Measurements from ENCODE around the gene VPS41. TPM values are rescaled to one million over a fixed set of nuclear protein-coding genes. Genes with fewer than 3 reads are reported as not detected.

The VPS41 gene
- polyA plus RNA-seq, 1 donor from 2014 or later: 45.4 TPM

DNA sequence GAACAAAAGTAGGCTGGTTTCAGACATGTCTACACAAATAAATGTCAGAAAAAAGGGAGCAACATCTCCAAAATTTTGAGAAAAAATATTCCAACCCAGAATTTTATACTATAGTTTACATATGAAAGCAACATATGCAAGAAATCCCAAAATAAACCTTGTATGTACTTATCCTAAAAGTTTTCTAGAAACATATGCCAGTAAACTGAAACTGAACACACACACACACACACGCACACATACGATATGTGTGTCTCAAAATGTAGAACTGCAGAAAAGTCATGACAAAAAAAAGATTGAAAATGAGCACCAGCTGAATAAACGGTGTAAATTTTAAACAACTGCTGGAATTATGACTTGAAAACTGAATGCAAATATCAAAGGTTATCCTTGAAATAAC lies 81.0 kb downstream of the VPS41 start:
- Mint-ChIP-seq H3K27me3 (no peaks in the 10 kb centered on the region), H3K27ac (no peak overlapping the region), H3K4me3 (no peak overlapping the region), H3K9me3 (no peaks in the 10 kb centered on the region), H3K36me3 (peaks cover 2% of the 10 kb centered on the region), H3K4me1 (peaks cover 7 to 23% (median 19%) of the 10 kb centered on the region in 3 donors)

DNA sequence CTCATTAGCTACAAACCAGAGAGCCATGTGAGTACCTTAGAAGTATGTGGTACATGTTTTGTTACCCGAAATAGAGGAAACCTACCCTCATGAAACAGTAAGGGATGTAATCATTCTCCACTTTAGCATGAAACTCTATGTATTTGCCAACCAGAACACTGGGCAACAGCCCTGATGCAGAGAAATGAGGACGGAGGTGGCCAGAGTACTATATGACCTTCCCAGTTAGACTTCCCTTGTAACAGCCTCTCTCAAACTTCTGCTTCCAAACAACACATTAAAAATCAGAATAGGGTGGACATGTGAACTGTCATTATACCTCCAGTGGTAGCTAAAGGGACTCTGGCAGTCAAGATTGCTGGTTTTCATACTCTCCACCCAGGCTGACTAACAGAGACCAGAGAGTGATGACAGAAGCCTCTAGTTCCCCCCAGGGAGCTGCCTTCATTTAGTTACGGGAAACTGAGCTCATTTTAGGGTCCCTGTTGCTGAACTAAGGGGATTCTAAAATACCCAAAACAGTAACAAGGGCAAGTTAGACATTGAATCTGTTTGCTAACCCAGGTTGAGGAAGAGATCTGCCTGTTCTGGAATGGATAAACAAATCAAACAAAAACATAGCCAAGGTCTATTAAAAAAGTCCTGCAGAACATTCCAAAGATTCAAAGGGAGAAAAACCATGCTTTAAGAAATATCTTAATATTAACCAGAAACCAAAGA lies 83.1 kb downstream of the VPS41 start:
- no peaks in the 10 kb centered on the region for H3K9me3 Mint-ChIP-seq
- H3K27me3 Mint-ChIP-seq: no peaks in the 10 kb centered on the region
- peak overlapping the region in 1 of 4 donors; percentile 58 for H3K4me3 Mint-ChIP-seq
- H3K27ac Mint-ChIP-seq: peak overlapping the region in 1 of 3 donors; percentile 16
- H3K4me1 Mint-ChIP-seq: peaks cover 6 to 16% (median 8%) of the 10 kb centered on the region in 3 donors
- H3K36me3 Mint-ChIP-seq: peaks cover 2% of the 10 kb centered on the region

DNA sequence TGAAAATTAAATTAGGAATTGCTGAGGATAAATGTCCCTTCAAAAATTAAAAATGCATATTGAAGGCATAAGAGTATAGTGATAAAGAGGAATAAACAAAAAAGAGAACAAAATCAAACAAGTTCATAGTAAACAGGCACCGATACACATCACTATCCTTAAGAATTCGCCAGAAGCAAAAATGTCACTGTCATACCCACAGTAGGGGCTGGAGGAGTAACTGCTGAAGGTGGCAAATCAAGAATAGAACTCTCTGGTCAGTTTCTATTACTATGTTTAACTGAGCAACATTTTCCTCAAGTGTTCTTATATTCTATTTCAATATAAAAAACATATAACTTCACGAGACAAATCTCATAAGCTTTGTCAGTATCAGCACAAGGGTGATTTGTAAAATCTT lies 84.0 kb downstream of the VPS41 start:
- Mint-ChIP-seq H3K36me3 (peaks cover 2% of the 10 kb centered on the region), H3K4me1 (peaks cover 6 to 13% (median 8%) of the 10 kb centered on the region in 3 donors), H3K27me3 (no peaks in the 10 kb centered on the region), H3K4me3 (no peak overlapping the region), H3K27ac (no peak overlapping the region), H3K9me3 (no peaks in the 10 kb centered on the region)

DNA sequence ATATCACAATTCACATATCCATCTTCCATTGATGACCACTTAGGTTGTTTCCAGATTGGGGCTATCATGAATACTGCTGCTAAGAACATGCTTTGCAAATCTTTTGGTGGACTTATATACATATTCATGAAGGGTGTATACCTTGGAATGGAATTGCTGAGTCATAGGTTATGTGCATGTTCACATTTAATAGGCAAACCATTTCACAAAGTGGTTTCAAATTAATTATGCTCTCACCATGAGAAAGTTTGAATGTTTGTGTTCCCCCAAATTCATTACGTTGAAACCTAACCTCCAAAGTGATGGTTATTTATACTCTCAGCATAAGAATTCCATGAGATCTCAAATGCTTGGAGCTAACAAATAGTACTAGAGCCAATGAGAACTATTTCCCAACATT lies 86.4 kb downstream of the VPS41 start:
- H3K4me3 Mint-ChIP-seq: no peak overlapping the region
- H3K27ac Mint-ChIP-seq: no peak overlapping the region
- H3K9me3 Mint-ChIP-seq: no peaks in the 10 kb centered on the region
- peaks cover 6 to 13% (median 8%) of the 10 kb centered on the region in 3 donors for H3K4me1 Mint-ChIP-seq
- peaks cover 5% of the 10 kb centered on the region for H3K36me3 Mint-ChIP-seq
- H3K27me3 Mint-ChIP-seq: no peaks in the 10 kb centered on the region

DNA sequence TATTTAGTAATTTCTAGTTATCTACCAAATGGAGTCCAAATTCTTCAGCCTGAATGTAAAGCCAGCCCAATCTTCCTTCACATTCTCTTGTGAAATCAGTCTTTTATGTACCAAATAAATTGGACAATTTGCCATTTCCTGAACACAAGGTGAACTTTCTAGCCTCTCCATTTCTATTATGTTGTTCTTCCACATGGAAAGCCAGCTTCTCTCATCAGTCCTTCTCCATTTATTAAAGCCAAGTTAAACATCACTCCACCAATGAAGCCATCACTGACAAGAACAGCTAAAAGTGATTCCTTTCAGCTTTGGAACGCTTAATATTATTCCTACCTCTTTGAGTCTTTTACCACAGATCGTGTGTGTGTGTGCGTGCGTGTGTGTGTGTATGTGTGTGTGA lies 88.4 kb downstream of the VPS41 start:
- Mint-ChIP-seq H3K9me3 (no peaks in the 10 kb centered on the region), H3K4me3 (no peak overlapping the region), H3K36me3 (peaks cover 7% of the 10 kb centered on the region), H3K27ac (no peak overlapping the region), H3K4me1 (peaks cover 0 to 3% (median 0%) of the 10 kb centered on the region in 3 donors), H3K27me3 (no peaks in the 10 kb centered on the region)

DNA sequence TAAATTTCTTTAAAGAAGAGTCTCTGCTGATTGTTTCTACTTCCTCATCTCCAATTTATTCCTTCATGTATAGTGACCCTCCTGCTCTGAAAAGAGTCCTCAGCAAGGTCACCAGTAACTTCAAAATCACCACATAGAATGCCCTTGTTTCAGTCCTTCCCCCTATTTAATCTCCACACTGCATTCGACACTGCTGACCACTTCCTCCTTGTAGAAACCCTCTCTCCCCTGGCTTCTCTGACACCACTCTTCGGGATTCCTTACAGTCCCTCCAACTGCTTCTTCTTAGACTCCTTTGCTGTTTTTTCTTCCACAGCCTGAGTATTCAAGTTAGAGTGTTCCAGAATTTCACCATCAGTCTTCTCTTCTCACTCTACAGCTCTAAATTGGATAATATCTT lies 89.5 kb downstream of the VPS41 start:
- Mint-ChIP-seq H3K27me3 (no peaks in the 10 kb centered on the region), H3K4me1 (no peaks in the 10 kb centered on the region), H3K4me3 (no peak overlapping the region), H3K36me3 (peaks cover 7% of the 10 kb centered on the region), H3K9me3 (no peaks in the 10 kb centered on the region), H3K27ac (no peak overlapping the region)

DNA sequence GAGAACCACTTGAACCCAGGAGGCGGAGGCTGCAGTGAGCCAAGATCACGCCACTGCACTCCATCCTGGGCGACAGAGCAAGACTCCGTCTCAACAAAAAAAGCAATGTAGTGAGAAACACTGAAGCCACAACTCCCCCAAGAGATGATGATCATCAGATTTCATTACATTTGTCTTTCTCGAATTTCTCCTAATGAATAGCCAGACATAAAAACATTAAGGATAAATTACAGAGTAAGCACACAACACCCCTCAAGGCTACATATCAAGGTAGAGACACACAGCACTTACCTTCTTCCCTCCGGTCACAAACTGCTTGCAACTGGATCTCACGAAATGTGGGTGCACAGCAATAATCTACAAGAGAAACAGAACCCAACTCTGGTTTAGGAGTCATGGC lies 91.5 kb downstream of the VPS41 start:
- H3K4me3 Mint-ChIP-seq: no peak overlapping the region
- H3K27me3 Mint-ChIP-seq: no peaks in the 10 kb centered on the region
- peaks cover 0 to 3% (median 3%) of the 10 kb centered on the region in 3 donors for H3K4me1 Mint-ChIP-seq
- no peak overlapping the region for H3K27ac Mint-ChIP-seq
- no peaks in the 10 kb centered on the region for H3K9me3 Mint-ChIP-seq
- H3K36me3 Mint-ChIP-seq: peaks cover 15% of the 10 kb centered on the region

DNA sequence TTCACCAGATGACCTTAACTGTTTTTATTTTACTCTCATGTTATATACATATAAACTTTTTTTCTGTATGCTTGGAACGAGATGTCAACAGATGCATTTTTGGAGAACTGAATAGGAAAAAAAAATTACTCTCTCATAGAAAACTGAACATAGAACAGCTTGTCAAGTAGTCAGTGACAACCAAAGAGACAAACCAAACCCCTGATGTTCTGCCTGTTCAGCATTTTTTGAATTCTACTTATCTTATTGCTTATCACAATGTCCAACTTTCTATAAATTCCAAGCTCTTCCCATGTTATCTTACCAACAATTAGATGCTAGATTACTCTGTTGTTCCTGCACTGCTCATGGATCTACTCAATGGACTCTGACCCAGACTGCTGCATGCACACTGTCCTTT lies 95.2 kb downstream of the VPS41 start:
- H3K4me3 Mint-ChIP-seq: no peak overlapping the region
- no peak overlapping the region for H3K27ac Mint-ChIP-seq
- H3K27me3 Mint-ChIP-seq: no peaks in the 10 kb centered on the region
- H3K36me3 Mint-ChIP-seq: peaks cover 15% of the 10 kb centered on the region
- H3K9me3 Mint-ChIP-seq: no peaks in the 10 kb centered on the region
- H3K4me1 Mint-ChIP-seq: peaks cover 0 to 3% (median 3%) of the 10 kb centered on the region in 3 donors

DNA sequence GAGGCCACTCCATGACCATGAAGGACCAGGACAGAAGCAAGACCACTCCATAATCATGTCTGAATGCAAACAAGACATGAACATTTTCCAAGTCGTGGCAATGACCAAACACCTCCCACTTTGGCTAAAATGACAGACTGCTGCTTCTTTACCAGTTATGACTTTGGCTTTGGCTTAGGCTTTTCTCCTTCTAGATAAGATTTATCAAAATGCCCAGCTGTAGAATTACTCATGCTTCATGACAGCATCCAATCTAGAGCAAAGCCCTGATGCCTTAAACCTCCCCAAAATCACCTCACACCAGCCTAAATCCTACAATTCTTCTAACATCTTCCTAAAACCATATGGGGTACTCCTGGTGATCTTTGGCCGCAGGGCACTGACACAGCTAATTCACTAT lies 102.1 kb downstream of the VPS41 start:
- H3K27me3 Mint-ChIP-seq: no peaks in the 10 kb centered on the region
- H3K36me3 Mint-ChIP-seq: no peaks in the 10 kb centered on the region
- no peak overlapping the region for H3K27ac Mint-ChIP-seq
- no peak overlapping the region for H3K4me3 Mint-ChIP-seq
- H3K4me1 Mint-ChIP-seq: peaks cover 0 to 4% (median 0%) of the 10 kb centered on the region in 3 donors
- no peaks in the 10 kb centered on the region for H3K9me3 Mint-ChIP-seq

DNA sequence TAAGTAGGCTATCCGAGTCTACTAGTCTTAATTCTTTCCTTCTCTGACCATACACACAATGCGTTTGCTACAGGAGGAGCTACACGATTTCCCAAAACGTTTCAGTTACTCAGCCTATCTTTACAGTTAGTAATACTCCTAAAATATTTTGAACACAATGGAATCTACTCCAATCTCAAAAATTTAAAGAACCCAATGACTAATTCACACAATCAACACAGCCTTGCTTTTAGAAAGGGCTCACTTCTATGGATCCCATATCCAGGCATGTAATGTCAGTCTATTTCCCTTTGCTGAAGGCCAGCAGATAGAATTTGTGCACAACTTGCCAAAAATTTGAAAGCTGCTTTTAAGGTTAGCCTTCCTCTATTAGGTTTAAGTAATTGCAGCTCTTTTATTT lies 107.2 kb downstream of the VPS41 start:
- Mint-ChIP-seq H3K27me3 (no peaks in the 10 kb centered on the region), H3K4me1 (no peaks in the 10 kb centered on the region), H3K4me3 (no peak overlapping the region), H3K36me3 (no peaks in the 10 kb centered on the region), H3K9me3 (no peaks in the 10 kb centered on the region), H3K27ac (no peak overlapping the region)

DNA sequence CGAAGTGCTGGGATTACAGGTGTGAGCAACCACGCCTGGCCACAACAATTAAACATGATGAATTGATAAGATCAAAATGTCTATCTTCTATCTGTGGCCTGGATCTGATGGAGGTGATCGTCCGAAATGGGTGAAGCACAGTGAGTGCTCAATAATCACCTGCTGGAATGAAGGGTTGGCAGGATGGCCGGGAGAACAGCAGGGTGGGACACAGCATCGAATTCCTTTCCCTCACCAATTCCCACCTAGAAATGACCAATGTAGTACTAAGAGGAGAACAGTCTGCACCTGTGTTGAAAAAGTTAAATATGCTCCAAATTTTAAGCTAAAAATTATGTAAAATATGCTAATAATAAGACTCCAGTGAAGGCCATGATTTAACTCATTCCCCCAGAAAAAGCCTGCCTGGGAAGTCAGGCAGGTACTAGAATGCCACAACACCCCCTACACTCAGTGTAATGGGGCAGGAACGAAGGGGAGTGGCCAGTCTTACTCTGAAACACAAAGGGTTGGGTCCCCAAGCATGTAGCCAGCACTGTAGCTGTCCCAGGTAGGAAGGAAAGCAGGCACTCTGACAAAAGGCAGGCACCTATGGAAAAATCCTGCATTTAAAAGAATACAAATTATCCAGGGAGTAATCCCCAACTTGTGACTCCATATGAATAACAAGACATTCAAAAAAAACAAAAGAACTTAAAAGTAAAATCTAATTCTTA lies 110.3 kb downstream of the VPS41 start:
- H3K27me3 Mint-ChIP-seq: no peaks in the 10 kb centered on the region
- H3K4me3 Mint-ChIP-seq: no peak overlapping the region
- no peaks in the 10 kb centered on the region for H3K4me1 Mint-ChIP-seq
- no peaks in the 10 kb centered on the region for H3K9me3 Mint-ChIP-seq
- H3K36me3 Mint-ChIP-seq: peaks cover 1% of the 10 kb centered on the region
- no peak overlapping the region for H3K27ac Mint-ChIP-seq

DNA sequence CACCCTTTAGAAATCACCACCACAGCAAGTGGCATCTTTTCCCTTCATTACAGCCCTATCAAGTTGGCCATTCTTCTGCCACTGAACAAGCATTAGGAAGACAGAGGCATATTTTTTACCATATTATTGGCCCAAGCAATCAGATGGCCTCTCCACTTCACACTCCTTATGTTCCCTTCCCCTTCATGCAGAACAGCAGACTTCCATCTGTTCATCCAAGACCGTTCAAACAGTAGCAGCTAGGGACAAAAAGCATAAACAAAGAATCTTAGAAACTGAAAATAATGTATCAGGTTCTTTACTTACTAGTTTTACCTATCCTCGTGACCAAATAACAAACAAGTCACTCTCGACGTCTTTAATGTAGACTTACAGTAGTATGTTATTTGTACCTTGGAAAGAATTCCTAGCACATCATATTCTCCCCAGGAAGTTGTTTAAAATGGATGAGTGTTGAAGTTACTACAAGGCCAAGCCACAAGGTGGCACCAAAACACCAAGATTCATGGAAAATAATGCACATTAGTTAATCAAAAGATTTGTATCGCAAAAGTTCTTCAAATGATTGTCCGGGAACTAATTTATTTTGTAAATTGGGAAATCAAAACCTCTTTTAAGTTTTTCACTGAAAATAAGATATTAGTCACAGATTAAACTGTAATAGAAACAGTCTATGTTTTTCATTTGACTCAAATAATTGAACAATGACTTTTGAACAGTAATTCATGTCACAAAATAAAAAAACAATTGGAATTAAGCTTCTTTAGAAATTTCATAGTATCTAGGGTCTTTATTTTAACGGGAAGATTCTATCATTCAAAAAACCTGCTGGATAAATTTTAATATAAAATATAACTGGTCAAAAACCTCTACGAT lies 112.1 kb downstream of the VPS41 start:
- H3K36me3 Mint-ChIP-seq: peaks cover 4% of the 10 kb centered on the region
- H3K27me3 Mint-ChIP-seq: no peaks in the 10 kb centered on the region
- no peak overlapping the region for H3K27ac Mint-ChIP-seq
- H3K4me3 Mint-ChIP-seq: no peak overlapping the region
- H3K9me3 Mint-ChIP-seq: no peaks in the 10 kb centered on the region
- H3K4me1 Mint-ChIP-seq: no peaks in the 10 kb centered on the region

DNA sequence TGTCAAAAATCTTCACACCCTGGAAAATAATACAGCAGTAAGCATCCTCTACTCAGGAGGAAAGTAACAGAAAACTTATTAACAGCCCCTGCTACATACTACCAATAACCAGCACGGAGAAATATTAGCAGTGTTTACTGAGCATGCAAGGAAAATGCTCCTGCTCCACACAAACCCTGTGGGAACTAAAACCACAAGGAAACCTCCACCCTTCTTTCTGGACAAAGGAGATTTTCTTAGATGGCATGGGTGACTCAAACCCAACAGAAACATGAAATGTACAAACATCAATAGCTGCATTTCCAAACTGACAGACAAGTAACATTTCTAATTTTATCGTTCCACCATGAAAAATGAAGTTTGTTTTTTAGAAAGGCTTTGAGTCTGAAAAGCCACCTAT lies 113.4 kb downstream of the VPS41 start:
- no peaks in the 10 kb centered on the region for H3K4me1 Mint-ChIP-seq
- H3K4me3 Mint-ChIP-seq: no peak overlapping the region
- H3K27me3 Mint-ChIP-seq: no peaks in the 10 kb centered on the region
- H3K27ac Mint-ChIP-seq: no peak overlapping the region
- H3K9me3 Mint-ChIP-seq: no peaks in the 10 kb centered on the region
- H3K36me3 Mint-ChIP-seq: peaks cover 4% of the 10 kb centered on the region

DNA sequence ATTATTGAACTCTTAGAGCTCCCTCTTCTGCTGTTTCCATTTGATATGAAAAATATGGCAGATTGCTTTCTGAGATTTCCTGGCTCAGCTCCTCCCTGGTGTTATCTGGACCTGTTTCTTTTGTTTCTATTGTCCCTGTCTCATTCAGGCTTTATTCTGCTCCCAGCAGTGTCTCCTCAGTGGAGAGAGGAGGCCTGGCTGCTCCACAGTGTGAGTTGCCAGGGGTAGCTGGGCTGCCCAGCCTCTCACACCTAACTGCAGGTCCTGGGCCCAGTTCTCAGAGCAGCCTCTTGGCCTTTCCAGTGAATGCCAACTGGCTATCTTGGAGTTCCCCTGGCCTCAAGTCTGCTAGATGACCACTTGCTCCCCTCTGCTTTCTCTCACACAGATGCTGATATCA lies 127.0 kb downstream of the VPS41 start:
- H3K4me3 Mint-ChIP-seq: no peak overlapping the region
- H3K36me3 Mint-ChIP-seq: peaks cover 2% of the 10 kb centered on the region
- H3K4me1 Mint-ChIP-seq: peaks cover 0 to 2% (median 0%) of the 10 kb centered on the region in 3 donors
- H3K9me3 Mint-ChIP-seq: no peaks in the 10 kb centered on the region
- H3K27ac Mint-ChIP-seq: no peak overlapping the region
- no peaks in the 10 kb centered on the region for H3K27me3 Mint-ChIP-seq

DNA sequence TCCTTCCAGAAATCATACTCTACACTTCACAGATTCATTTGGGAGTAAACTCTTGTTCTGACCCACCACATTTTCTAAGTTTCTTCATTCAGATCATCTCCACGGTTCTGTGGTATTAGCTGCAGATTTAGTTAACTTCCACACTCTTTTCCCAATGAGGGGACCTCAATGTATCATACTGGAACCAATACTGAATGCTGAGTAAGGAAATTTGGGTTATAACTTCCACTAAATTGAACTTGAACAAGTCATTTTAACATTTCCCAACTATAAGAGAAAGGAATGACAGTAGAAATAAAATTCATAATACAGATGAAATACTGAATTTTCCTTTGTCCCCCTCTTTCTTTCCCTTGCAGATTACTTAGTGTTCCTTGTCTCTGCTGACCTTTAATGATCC lies 131.4 kb downstream of the VPS41 start:
- Mint-ChIP-seq H3K27me3 (no peaks in the 10 kb centered on the region), H3K4me3 (no peak overlapping the region), H3K36me3 (peaks cover 7% of the 10 kb centered on the region), H3K9me3 (no peaks in the 10 kb centered on the region), H3K27ac (no peak overlapping the region), H3K4me1 (no peaks in the 10 kb centered on the region)

Data from IgD-negative memory B cell (primary cell).